HCT116 (cell line): ENCODE measurements around the gene PSMD12. TPM values are rescaled to one million over a fixed set of nuclear protein-coding genes. Genes with fewer than 3 reads are reported as not detected.

ENCODE experiments used
- ATAC-seq: fragments of 200-7000 bp; cut with Tn5 transposase; 2 replicates; pipeline ENCODE4 v1.9.1; 2020; ENCODE audit warnings: mild to moderate bottlenecking, moderate library complexity
- BruUV-seq: library from RNA; stranded (reverse); fragments of 400-500 nt; replicated peaks from 2 replicates; lab custom pipeline; 2021; lab: Mats Ljungman, UMichigan
- CTCF ChIA-PET: fragments of 300-600 bp; sonication (Branson Sonifier 250); formaldehyde crosslinking; loops from one replicate; lab custom pipeline; 2021; ENCODE audit warnings: antibody characterized with exemption; lab: Charles Lee
- POLR2A ChIA-PET: fragments of 300-600, 350-600 bp; sonication (Branson Sonifier 250); formaldehyde crosslinking; loops from one replicate; lab custom pipeline; 2021; ENCODE audit warnings: antibody characterized with exemption; lab: Charles Lee
- RAD21 ChIA-PET, 2 experiments: fragments of 300-600 bp; sonication (Branson Sonifier 250); formaldehyde crosslinking; loops; one replicate each; lab custom pipeline; 2023; ENCODE audit warnings: low total read pairs in 2 of 2; ENCODE audit not compliant: uncharacterized antibody in 2 of 2, unreplicated experiment in 2 of 2, low non-redundant PET in 1 of 2; lab: Charles Lee
- DNase-seq: peaks from one replicate; pipeline ENCODE4 v3.0.0-alpha.2; 2010; ENCODE audit warnings: low read depth, low spot score
- H2AFZ ChIP-seq: fragments of 200-600 bp; shearing (Covaris generic), sonication (generic); 2 replicates; pipeline ENCODE4 v1.6.1; 2017; ENCODE audit warnings: low read depth, mixed run types, mixed read lengths, antibody characterized with exemption, low read length; ENCODE audit not compliant: poor library complexity, severe bottlenecking
- H3K27ac ChIP-seq: 2 replicates; pipeline ENCODE4 v1.5.1; 2012; ENCODE audit warnings: low read depth, low read length
- H3K27me3 ChIP-seq: fragments of 200-600 bp; sonication (generic); 2 replicates; pipeline ENCODE4 v1.6.1; 2016; ENCODE audit warnings: mixed run types, low read length, mixed read lengths; ENCODE audit not compliant: insufficient read depth
- H3K36me3 ChIP-seq, 2 experiments: fragments of 200-500 bp in 1 of 2; fragments of 200-600 bp in 1 of 2; sonication (Bioruptor generic) in 1 of 2; sonication (generic) in 1 of 2; 2 replicates each; pipeline versions ENCODE4 v1.5.1 to v1.6.1; 2014 to 2016; ENCODE audit warnings: low read length in 2 of 2, inconsistent platforms in 1 of 2, mixed read lengths in 1 of 2, mixed run types in 1 of 2; ENCODE audit not compliant: insufficient read depth in 2 of 2, control insufficient read depth in 1 of 2
- H3K4me1 ChIP-seq, 2 experiments: fragments of 200-600 bp in 1 of 2; sonication (generic) in 1 of 2; 2 replicates each; pipeline versions ENCODE4 v1.5.1 to v1.6.1; 2012 to 2017; ENCODE audit warnings: low read length in 2 of 2, inconsistent platforms in 1 of 2, mild to moderate bottlenecking in 1 of 2, mixed read lengths in 1 of 2, mixed run types in 1 of 2, moderate library complexity in 1 of 2; ENCODE audit not compliant: insufficient read depth in 2 of 2, control insufficient read depth in 1 of 2
- H3K4me2 ChIP-seq: fragments of 200-600 bp; sonication (generic); 2 replicates; pipeline ENCODE4 v1.6.1; 2017; ENCODE audit warnings: mixed run types, low read length, mixed read lengths
- H3K4me3 ChIP-seq, 2 experiments: fragments of 200-600 bp in 1 of 2; sonication (generic) in 1 of 2; replicated peaks in 1 of 2; 2 replicates each; pipeline ENCODE4 v1.5.1; 2011 to 2016; ENCODE audit warnings: low read length in 2 of 2, control low read depth in 1 of 2, low read depth in 1 of 2, mild to moderate bottlenecking in 1 of 2, mixed read lengths in 1 of 2, mixed run types in 1 of 2
- H3K79me2 ChIP-seq: fragments of 200-600 bp; sonication (generic); 2 replicates; pipeline ENCODE4 v1.6.1; 2017; ENCODE audit warnings: mild to moderate bottlenecking, mixed run types, low read length, moderate library complexity, mixed read lengths; ENCODE audit not compliant: insufficient read depth
- H3K9ac ChIP-seq: fragments of 200-600 bp; sonication (generic); 2 replicates; pipeline ENCODE4 v1.6.1; 2016; ENCODE audit warnings: low read length, mixed read lengths
- H3K9me2 ChIP-seq: fragments of 200-600 bp; sonication (generic), shearing (Covaris generic); 2 replicates; pipeline ENCODE4 v1.6.1; 2017; ENCODE audit warnings: mixed run types, mild to moderate bottlenecking, moderate library complexity; ENCODE audit not compliant: insufficient read depth
- H3K9me3 ChIP-seq, 2 experiments: fragments of 200-500 bp in 1 of 2; fragments of 200-600 bp in 1 of 2; sonication (Bioruptor generic) in 1 of 2; sonication (generic) in 1 of 2; 2 replicates each; pipeline ENCODE4 v1.6.1; 2014 to 2017; ENCODE audit warnings: low read length in 2 of 2, mixed read lengths in 2 of 2, inconsistent platforms in 1 of 2, low read depth in 1 of 2, mild to moderate bottlenecking in 1 of 2, mixed run types in 1 of 2, moderate library complexity in 1 of 2; ENCODE audit not compliant: control insufficient read depth in 1 of 2, insufficient read depth in 1 of 2
- H4K20me1 ChIP-seq: fragments of 200-600 bp; sonication (generic), shearing (Covaris generic); 2 replicates; pipeline ENCODE4 v1.6.1; 2017; ENCODE audit warnings: mixed run types, mild to moderate bottlenecking, moderate library complexity; ENCODE audit not compliant: insufficient read depth
- ATF3 ChIP-seq: IDR thresholded peaks from 2 replicates; pipeline ENCODE4 v1.6.1; 2012
- CBX3 ChIP-seq: IDR thresholded peaks from 2 replicates; pipeline ENCODE4 v1.6.1; 2012; ENCODE audit warnings: low read depth
- CTCF ChIP-seq, 3 experiments: fragments of 200-600 bp in 1 of 3; sonication (generic) in 1 of 3; IDR thresholded peaks in 2 of 3; conservative IDR thresholded peaks in 1 of 3; 2 replicates each; pipeline ENCODE4 v1.5.1; 2012 to 2017; ENCODE audit warnings: low read depth in 2 of 3, low read length in 2 of 3, antibody characterized with exemption in 1 of 3, borderline replicate concordance in 1 of 3, control low read depth in 1 of 3, mild to moderate bottlenecking in 1 of 3, mixed read lengths in 1 of 3, mixed run types in 1 of 3, moderate library complexity in 1 of 3; ENCODE audit not compliant: insufficient read depth in 1 of 3
- EGR1 ChIP-seq: IDR thresholded peaks from 2 replicates; pipeline ENCODE4 v1.6.1; 2012; ENCODE audit warnings: low read depth
- EZH2 ChIP-seq: fragments of 200-600 bp; sonication (generic); IDR thresholded peaks from 2 replicates; pipeline ENCODE4 v1.6.1; 2017; ENCODE audit warnings: antibody characterized with exemption, mixed run types
- MAX ChIP-seq: IDR thresholded peaks from 2 replicates; pipeline ENCODE4 v1.6.1; 2012
- POLR2A ChIP-seq: IDR thresholded peaks from 2 replicates; pipeline ENCODE4 v1.7.0; 2011; ENCODE audit warnings: borderline replicate concordance; ENCODE audit not compliant: insufficient read depth, insufficient read length; ENCODE audit errors: extremely low read depth
- POLR2AphosphoS5 ChIP-seq: IDR thresholded peaks from 2 replicates; pipeline ENCODE4 v1.6.1; 2011; ENCODE audit warnings: mild to moderate bottlenecking, low read depth, low read length, moderate library complexity
- RAD21 ChIP-seq: IDR thresholded peaks from 2 replicates; pipeline ENCODE4 v1.6.1; 2012; ENCODE audit warnings: low read depth, mild to moderate bottlenecking
- REST ChIP-seq: IDR thresholded peaks from 2 replicates; pipeline ENCODE4 v1.6.1; 2012; ENCODE audit warnings: low read depth
- SIN3A ChIP-seq: IDR thresholded peaks from 2 replicates; pipeline ENCODE4 v1.6.1; 2012; ENCODE audit warnings: low read depth
- SRF ChIP-seq: IDR thresholded peaks from 2 replicates; pipeline ENCODE4 v1.6.1; 2012; ENCODE audit warnings: low read depth
- TCF7L2 ChIP-seq: IDR thresholded peaks from 2 replicates; pipeline ENCODE4 v1.7.0; 2011; ENCODE audit warnings: borderline replicate concordance, inconsistent platforms; ENCODE audit not compliant: insufficient read depth, insufficient read length; ENCODE audit errors: extremely low read depth
- YY1 ChIP-seq: IDR thresholded peaks from 2 replicates; pipeline ENCODE4 v1.6.1; 2011; ENCODE audit warnings: low read length, low read depth, moderate library complexity, mild to moderate bottlenecking; ENCODE audit not compliant: insufficient replicate concordance; ENCODE audit errors: extremely low read depth
- ZBTB33 ChIP-seq: IDR thresholded peaks from 2 replicates; pipeline ENCODE4 v1.6.1; 2011; ENCODE audit warnings: mild to moderate bottlenecking, low read length, moderate library complexity; ENCODE audit not compliant: insufficient replicate concordance; ENCODE audit errors: extremely low read depth
- ZNF274 ChIP-seq: fragments of 200-500 bp; sonication (Bioruptor generic); IDR thresholded peaks from 2 replicates; pipeline ENCODE4 v1.6.1; 2014; ENCODE audit warnings: mild to moderate bottlenecking, low read depth, low read length, inconsistent platforms
- intact Hi-C: fragments of 100-400 bp; cut with micrococcal nuclease; formaldehyde crosslinking; loops from 2 replicates; pipeline ENCODE4 v1.10.0; 2022
- total RNA-seq: library from RNA; stranded (reverse); gene quantifications from one replicate; pipeline ENCODE4 v1.2.1, GENCODE V29; 2021; ENCODE audit not compliant: unreplicated experiment

Gene PSMD12
- total RNA-seq, 1 experiment from 2014 or later, result 115 TPM

DNA sequence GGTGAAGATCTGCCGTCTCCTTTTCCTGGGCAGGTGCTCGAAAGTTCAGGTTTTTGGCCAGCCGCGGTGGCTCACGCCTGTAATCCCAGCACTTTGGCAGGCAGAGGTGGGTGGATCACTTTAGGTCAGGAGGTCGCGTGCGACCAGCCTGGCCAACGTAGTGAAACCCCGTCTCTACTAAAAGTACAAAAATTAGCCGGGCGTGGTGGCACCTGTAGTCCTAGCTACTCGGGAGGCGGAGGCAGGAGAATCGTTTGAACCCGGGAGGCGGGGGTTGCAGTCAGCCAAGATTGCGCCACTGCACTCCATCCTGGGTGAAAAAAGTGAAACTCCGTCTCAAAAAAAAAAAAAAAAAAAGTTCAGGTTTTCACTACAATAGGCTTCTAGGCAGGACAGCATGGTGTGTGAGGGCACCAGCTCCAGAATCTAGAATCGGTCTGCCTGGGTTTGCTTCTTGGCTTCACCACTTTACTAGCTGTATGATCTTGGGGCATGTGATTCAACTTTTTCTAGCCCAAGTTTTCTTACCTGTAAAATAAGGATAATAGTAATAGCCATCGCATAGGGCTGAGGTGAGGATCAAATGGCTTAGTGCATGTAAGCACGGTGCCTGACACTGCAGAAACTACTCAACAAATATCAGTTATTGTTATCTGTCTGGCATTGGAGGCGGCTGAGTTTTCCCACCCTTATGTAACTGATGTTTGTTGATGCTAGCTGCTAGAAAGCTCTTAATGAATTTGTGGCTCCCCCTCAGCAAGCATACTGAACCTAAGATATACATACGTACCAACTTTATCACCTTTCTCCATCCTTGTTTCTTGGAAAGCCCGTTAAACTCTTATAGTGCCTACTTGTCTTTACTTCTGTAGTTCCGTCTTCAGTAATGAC, 1.3 kb downstream of the PSMD12 start:
- BruUV-seq, result no TSS peak
- Histone ChIP-seq H3K36me3 (peaks cover 10 to 31% of the 10 kb centered on the region in 2 experiments; a peak in 3 of 4 replicates), H3K79me2 (peaks cover 64% of the 10 kb centered on the region), H3K27me3 (no peaks in the 10 kb centered on the region), H3K27ac (peak overlapping the region; percentile 77), H2AFZ (no peak overlapping the region), H3K4me3 (peak overlapping the region; percentile 93 to 97), H3K4me2 (peak overlapping the region; percentile 76), H4K20me1 (peaks cover 37% of the 10 kb centered on the region; the same call in 1 of the 2 replicates), H3K9me2 (no peaks in the 10 kb centered on the region), H3K9me3 (no peaks in the 10 kb centered on the region), H3K4me1 (peaks cover 10 to 19% of the 10 kb centered on the region in 2 experiments; a peak in 3 of 4 replicates), H3K9ac (peak overlapping the region; percentile 96)
- intact Hi-C loops, result loop anchor here (10.0 kb wide), 1 partner anchor 650 kb away; no protein-coding TSS in a partner anchor
- DNase-seq (no peak), ATAC-seq (no peak)
- CTCF ChIA-PET, result no interaction called here
- TF ChIP-seq EGR1 (no peak), CTCF (IDR thresholded peaks at IDR 0.05 in 2 of 3, conservative IDR thresholded peaks at IDR 0.05 in 1 of 3; ENCODE audit: borderline replicate concordance in 1 of 3, insufficient read depth in 1 of 3, low read depth in 2 of 3, low read length in 2 of 3) (no peak), TCF7L2 (no peak), ZBTB33 (no peak), POLR2A (no peak), MAX (no peak), RAD21 (no peak), YY1 (no peak), ATF3 (no peak), EZH2 (no peak), CBX3 (no peak), SIN3A (no peak), SRF (no peak), REST (no peak), POLR2AphosphoS5 (no peak), ZNF274 (no peak)
- RAD21 ChIA-PET, result interaction anchor here in 1 of 2 experiments (0.6 kb wide), 1 partner anchor 24 kb away, joined by 4 read pairs; no protein-coding TSS in a partner anchor
- POLR2A ChIA-PET, result interaction anchor here (2.0 kb wide), 1 partner anchor 11 kb away, joined by 6 read pairs; no protein-coding TSS in a partner anchor
